ENCODE results near the gene TSC1.

The TSC1 gene

DNA sequence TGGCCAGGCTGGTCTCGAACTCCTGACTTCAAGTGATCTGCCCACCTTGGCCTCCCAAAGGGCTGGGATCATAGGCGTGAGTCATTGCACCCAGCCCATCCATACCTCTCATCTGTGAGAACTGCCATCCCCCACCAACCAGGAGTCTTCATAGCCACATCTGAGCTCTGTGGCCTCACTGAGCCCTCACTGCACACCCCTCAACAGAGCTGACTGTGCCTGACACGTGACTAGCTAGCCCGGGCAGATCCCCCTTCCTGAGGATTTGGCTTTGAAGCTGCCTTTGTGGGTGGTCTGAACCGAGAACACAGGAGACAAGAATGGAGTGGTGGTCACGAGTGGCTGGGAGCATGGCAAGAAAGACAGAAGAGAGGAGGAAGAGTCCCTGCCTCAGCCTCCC is 81.9 kb downstream of the TSC1 start:
- no peak for DNase-seq (ENCODE audit: low read depth)

DNA sequence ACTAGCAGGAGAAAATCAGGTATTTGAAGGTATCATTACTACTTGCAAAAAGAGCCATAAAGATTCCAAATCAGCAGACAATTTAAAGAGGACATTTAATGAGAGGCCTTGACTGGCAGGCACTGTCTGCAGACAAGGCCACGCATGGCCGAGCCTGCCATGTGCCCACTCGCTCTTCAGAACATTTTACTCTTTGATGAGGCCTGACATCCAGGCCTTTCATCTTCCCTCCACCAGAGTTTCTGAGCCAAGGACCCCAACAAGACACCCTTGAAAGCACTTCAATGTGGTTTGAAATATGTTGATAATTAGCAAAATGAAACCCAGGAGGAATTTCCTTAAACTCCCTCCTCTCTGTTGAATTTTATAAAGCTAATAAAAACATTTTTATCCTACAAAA is 82.8 kb downstream of the TSC1 start:
- DNase-seq (ENCODE audit: low read depth) = no peak

DNA sequence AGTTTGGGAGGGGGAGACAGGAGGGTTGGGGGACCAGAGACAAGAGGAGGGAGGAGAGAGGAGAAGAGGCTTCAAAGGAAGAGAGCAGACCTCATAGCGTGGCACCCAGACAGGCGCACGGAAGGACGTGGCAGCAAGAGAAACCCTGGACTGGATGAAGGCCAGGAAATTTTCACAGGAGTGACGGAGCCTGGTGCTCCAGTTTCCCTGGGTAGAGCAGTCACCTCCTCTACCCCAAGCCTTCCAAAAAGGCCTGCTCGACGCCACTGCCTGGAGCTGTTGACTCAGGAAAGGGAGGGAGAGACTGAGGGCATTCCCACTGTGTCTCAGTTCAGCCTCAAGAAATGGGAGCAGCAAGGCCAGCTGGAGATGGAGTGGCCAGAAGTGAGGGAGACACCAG is 85.7 kb downstream of the TSC1 start:
- no peak for DNase-seq (ENCODE audit: low read depth)

DNA sequence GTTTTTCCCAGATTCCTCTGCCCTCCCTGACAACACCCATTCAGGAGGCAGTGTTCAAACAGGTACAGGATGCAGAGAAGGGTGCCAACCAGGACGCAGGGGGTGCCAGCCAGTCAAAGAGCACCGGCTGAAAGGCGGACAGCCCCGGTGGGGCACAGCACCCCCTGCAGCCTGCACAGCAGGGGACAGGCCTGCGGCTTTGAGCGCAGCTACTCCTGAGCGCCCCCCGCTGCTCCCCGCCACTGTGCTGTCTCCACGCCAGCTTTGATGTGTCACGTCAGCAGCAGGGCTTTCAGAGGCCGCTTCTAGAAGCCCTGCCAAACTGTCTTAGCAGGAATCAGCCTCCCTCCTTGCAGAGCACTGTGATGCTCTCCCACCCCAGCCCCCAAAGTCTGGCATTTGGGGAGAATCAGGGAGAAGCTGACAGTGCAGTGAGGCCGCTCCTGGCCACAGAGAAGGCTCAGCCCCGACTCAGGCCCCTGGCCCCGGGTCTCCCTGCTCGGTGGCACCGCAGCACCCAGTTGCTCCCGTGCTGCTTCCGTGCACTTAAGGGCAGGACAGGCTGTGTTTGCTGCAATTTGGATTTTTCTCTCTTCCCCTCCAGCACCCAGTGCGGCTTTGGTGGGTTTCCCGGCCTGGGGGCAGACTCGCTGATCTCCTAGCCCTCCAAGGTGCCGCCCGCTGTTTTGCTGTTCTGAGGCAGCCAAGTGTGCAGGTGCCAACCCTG is 86.6 kb downstream of the TSC1 start:
- no peak for DNase-seq (ENCODE audit: low read depth)

DNA sequence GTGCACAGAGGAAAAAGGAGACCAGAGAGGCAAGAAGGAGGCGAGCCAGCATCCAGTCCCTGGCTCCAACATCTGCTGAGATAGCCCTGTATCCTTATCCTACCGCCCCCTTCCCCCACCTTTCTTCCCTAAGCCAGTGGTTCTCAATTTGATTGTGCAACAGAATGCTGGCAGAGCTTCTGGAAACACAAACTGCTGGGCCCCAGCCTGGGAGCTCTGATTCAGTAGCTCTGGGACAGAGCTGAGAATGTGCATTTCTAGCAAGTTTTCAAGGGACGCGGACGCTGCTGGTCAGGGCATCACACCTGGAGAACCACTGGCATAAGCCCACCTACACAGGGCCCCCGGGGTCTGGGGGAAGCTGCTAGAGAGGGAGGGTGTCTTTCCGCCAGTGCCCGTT is 87.4 kb downstream of the TSC1 start:
- no peak for DNase-seq (ENCODE audit: low read depth)

DNA sequence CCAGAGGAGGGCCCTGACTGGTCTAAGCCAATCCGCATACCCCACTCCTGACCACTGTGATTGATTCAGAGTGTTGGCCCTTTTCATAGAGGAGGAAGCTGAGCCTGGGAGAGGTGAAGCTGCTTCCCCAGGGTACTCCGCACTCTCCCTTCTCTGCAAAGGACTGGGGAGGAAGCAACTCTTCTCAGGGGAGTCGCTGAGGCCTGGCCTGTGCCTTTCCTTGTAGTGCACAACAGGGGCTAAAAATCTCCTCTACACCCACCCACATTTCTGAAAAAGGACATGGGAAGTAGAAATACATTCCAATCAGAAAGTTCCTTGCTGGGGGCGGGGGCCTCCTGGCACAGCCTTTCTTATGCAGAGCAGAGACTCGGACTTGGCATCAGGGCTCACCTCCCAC is 88.5 kb downstream of the TSC1 start:
- DNase-seq (ENCODE audit: low read depth) = no peak

DNA sequence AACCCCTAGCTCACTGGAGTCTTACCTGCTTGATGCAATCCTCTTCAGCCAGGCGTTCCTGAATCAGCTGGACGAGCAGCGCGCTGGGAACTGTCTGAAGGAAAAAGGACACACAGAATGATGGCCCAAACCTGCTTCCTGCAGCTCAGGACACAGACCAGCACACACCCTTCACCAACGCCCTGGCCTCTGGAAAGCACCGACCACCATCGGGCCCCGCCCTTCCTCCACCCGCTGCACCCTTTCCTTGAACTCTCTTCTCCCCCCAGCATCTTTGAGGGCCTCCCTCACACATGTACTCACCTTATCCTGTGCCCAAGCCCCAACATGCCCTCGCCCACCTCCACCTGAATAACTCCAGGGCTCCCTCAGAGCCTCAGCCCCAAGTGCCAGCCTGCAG is 89.6 kb downstream of the TSC1 start:
- no peak for DNase-seq (ENCODE audit: low read depth)

DNA sequence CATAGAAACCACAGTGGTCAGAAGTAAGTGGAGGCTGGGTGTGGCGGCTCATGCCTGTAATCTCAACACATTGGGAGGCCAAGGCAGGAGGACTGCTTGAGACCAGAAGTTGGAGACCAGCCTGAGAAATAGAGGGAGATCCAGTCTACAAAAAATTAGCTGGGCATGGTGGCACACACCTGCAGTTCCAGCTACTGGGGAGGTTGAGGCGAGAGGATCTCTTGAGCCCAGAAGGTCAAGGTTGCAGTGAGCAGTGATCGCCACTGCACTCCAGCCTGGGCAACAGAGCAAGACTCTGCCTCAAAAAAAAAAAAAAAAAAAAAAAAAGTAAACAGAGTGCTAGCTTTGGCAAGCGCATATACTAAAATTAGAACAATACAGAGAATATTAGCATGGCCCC is 90.9 kb downstream of the TSC1 start:
- DNase-seq (ENCODE audit: low read depth) = no peak

DNA sequence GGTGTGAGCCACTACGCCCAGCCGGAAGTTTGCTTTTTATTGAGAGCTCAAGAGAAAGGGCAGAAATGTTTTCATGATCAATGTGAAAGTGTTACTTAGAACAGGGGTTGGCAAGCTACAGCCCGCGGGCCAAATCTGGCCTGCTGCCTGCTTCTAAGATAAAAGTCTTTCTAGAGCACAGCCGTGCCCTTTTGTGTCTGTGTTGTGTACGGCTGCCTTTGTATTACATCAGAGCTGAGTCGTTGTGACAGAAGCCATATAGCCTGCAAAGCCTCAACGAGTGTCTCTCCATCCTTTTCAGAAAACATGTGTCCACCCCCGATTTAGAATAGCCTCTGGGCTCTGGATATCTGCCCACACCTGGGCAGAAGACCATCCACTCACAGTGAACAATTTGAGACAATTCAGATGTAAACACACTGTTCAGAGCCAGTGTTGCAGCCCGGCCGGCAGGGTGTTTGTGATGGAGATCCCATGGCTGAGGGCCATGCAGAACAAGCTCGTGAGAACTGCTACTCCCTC is 95.2 kb downstream of the TSC1 start:
- DNase-seq (ENCODE audit: low read depth) = no peak

DNA sequence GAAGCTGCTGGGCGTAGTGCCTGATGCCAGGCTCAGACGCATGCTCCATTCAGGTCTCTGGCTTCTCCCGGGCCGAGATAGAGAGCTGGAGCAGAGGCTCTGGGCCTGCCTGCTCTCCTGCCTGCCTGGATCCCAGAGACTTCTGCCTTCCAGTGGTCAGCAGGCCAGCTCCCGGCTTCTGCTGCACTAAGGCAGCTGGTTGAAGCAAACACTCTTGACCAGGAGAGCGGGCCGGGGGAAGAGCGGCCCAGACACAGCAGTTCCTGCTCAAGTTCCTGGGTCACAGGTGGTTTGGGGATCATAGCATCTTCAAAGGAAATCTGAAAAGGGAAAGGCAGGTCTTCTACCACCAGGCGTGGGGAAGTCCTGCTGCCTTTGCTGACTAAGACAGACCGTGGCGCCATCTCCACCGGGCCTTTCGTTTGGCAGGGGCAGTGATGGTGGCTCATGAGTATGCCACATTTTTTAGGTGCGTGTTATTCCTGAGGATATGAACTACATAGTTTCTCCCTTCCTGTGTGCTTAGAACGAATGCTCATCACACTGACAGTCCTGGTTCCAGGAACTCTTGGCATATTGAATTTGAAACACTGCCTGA is 97.4 kb downstream of the TSC1 start:
- no peak for DNase-seq (ENCODE audit: low read depth)

DNA sequence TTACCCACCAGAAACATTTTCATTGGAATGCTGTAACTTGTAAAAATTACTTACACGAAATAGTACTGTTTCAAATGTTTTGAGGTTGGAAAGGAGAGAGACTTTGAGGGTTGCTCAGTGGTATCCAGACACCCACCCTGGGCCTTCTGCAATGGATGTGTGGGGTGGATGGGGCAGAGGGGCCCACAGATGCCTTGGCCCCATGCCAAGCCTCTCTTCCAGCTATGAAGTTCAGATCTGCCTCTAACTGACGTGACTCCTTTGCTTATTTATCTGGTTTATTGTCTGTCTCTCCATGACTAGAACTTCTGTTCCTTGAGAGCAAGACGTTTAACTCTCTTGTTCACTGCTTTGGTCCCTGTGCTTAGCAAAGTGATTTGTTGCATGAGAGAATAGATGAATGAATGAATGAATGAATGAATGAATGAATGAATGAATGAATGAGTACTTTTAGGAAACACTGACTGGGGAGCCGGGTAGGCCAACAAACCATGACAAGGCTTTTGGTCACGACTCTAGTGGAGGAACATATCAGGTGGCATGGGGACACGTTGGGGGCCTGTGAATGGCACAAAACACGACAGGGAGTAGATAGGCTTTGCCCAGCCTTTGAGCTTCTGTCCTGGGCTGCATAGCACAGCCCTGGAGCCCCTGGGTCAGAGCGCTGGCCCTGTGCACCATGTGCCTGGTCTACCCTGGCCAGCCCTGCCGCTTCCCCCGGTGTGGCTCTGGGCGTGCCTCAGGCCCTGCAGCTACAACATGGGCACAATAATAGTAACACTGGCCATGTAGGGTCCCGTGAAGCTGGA is 98.1 kb downstream of the TSC1 start:
- no peak for DNase-seq (ENCODE audit: low read depth)

DNA sequence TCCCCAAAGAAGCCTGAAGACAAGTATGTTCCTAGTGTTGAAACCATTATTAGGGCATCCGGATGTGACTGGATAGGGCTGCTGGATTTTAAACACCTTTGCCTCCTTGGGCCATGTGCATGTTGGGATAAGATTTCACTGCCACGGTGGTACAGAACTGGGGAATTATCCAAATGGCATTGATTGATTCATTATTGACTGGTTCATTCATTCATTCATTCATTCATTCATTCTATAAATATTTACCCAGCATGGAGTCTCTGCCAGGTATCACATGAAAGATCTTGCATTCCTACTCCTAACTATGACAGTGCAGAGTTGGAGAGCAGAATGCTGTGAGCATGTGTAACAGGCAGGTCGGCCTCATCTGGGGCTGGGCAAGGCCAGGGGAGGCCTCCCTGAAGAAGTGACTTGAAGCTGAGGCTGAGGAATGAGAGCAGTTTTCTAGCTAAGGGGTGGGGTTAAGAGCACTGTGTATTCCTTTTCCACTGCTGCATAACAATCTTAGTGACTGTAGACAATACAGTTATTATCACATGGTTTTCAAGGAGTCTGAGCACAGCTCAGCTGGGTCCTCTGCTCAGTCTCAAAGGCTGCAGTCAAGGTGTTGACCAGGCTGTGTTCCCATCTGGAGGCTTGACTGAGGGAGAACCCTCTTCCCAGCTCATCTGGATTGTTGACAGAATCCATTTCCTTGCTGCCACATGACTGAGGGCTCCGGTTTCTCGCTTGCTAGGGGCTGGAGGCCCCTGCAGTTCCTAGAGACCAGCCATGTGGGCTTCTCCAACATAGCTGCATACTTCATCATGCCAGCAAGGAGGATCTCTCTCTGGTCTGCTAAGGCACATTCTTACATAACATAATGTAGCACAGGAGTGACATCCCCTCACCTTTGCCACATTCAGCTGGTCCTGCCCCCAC is 102.0 kb downstream of the TSC1 start:
- no peak for DNase-seq (ENCODE audit: low read depth)

Data from activated T-cell treated with anti-CD3 and anti-CD28 coated beads for 24 hours (primary cell).